Upper lobe of left lung (tissue), 4 donors: ENCODE measurements around the gene VSIG1.

ENCODE experiments used
- EP300 ChIP-seq, 4 donors: sonication (generic); formaldehyde crosslinking; IDR thresholded peaks; one replicate each; pipeline ENCODE4 v1.5.1; 2017; ENCODE audit warnings: antibody characterized with exemption in 4 of 4, control low read depth in 2 of 4
- POLR2A ChIP-seq, 4 donors: fragments of 450-650 bp; IDR thresholded peaks; one replicate each; pipeline ENCODE4 v1.5.1; 2016 to 2017; ENCODE audit warnings: antibody characterized with exemption in 4 of 4, mild to moderate bottlenecking in 2 of 4
- POLR2AphosphoS5 ChIP-seq, 2 donors: sonication (generic); formaldehyde crosslinking; IDR thresholded peaks; one replicate each; pipeline ENCODE4 v1.5.1; 2017; ENCODE audit warnings: antibody characterized with exemption in 2 of 2
- TF ChIP-seq, protein P1 (sequence below), 6 experiments: fragments of 450-650 bp in 4 of 6; fragments of 200-600 bp in 2 of 6; sonication (generic) in 2 of 6; IDR thresholded peaks; one replicate each; pipeline ENCODE4 v1.5.1; 2016 to 2019; ENCODE audit warnings: antibody characterized with exemption in 6 of 6

DNA sequence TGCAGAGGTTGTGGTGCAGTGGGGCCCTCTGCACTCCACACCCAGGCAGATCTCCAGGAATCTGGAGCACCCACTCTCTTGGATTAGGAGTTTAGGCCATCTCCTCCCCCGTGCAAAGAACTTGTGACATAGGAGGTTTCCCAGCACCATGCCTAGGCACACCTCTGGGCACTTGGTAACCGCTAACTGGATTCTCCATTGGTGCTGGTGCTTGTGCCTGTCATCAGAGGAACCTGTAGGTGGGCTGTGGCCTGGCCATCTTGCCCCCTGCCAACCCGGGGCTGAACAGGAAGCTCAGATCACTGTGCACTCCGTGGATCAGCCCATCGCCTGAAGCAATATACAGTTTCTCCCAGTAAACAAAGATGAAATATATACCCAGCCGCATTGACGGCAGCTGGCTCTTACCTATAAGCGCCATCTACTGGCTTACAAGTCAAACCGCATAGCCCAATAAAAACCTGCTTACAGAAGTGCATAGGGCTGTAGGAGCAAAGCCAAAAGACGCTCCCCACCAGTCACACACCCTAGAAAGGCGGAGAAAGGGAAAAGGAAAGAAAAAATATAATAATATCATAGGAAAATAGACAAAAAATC is 43.5 kb upstream of the VSIG1 start:
- no peak for TF ChIP-seq EP300 (IDR thresholded peaks at IDR 0.05)
- TF ChIP-seq, protein P1, sequence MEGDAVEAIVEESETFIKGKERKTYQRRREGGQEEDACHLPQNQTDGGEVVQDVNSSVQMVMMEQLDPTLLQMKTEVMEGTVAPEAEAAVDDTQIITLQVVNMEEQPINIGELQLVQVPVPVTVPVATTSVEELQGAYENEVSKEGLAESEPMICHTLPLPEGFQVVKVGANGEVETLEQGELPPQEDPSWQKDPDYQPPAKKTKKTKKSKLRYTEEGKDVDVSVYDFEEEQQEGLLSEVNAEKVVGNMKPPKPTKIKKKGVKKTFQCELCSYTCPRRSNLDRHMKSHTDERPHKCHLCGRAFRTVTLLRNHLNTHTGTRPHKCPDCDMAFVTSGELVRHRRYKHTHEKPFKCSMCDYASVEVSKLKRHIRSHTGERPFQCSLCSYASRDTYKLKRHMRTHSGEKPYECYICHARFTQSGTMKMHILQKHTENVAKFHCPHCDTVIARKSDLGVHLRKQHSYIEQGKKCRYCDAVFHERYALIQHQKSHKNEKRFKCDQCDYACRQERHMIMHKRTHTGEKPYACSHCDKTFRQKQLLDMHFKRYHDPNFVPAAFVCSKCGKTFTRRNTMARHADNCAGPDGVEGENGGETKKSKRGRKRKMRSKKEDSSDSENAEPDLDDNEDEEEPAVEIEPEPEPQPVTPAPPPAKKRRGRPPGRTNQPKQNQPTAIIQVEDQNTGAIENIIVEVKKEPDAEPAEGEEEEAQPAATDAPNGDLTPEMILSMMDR (IDR thresholded peaks at IDR 0.05) = peak in 2 of 6 experiments; percentile 18 to 36
- TF ChIP-seq POLR2AphosphoS5 (IDR thresholded peaks at IDR 0.05) = no peak
- TF ChIP-seq POLR2A (IDR thresholded peaks at IDR 0.05) = no peak
